Breast epithelium (tissue), 3 donors: ENCODE measurements around the gene ANO3.

Experiments
- CTCF ChIP-seq, 3 donors: fragments of 450-650 bp; IDR thresholded peaks; one replicate each; pipeline ENCODE4 v1.5.1; 2016 to 2017; ENCODE audit warnings: antibody characterized with exemption in 3 of 3, mild to moderate bottlenecking in 3 of 3, moderate library complexity in 3 of 3
- POLR2A ChIP-seq: fragments of 450-650 bp; IDR thresholded peaks from one replicate; pipeline ENCODE4 v1.6.1; 2016; ENCODE audit warnings: antibody characterized with exemption, mild to moderate bottlenecking, moderate library complexity

GRCh38 chr11:26477396-26477795, 145.5 kb downstream of the ANO3 start:
- TF ChIP-seq CTCF (IDR thresholded peaks at IDR 0.05) (no peak), POLR2A (no peak)
